B cell (primary cell): ENCODE data around the gene CDX4. TPM values are rescaled to one million over a fixed set of nuclear protein-coding genes. Genes with fewer than 3 reads are reported as not detected.

Experiments
- ATAC-seq: fragments of 200-7000 bp; cut with Tn5 transposase; one replicate; pipeline ENCODE4 v1.10.0; 2021; ENCODE audit warnings: low read depth, mild to moderate bottlenecking, moderate number of reproducible peaks, moderate library complexity
- CTCF ChIA-PET: fragments of 350-600 bp; sonication (Branson Sonifier 250); formaldehyde crosslinking; loops from one replicate; lab custom pipeline; 2021; ENCODE audit warnings: antibody characterized with exemption, inconsistent platforms; lab: Charles Lee
- POLR2A ChIA-PET: fragments of 350-600 bp; sonication (Branson Sonifier 250); formaldehyde crosslinking; loops from one replicate; lab custom pipeline; 2021; ENCODE audit warnings: antibody characterized with exemption; lab: Charles Lee
- DNase-seq: peaks from one replicate; pipeline ENCODE4 v3.0.0; 2013
- H2AFZ ChIP-seq: 2 replicates; pipeline ENCODE4 v1.6.1; 2012; ENCODE audit warnings: mild to moderate bottlenecking, low read depth, low read length; ENCODE audit not compliant: insufficient read depth, poor library complexity, severe bottlenecking
- H3K27ac ChIP-seq, 2 donors: 1 replicate in 1 of 2; 2 replicates in 1 of 2; pipeline ENCODE4 v1.5.1; 2012 to 2013; ENCODE audit warnings: low read length in 2 of 2, mild to moderate bottlenecking in 2 of 2, moderate library complexity in 1 of 2
- H3K27me3 ChIP-seq, 4 experiments: fragments of 200-600 bp in 1 of 4; sonication (generic) in 1 of 4; replicated peaks in 1 of 4; 1 replicate in 2 of 4; 2 replicates in 2 of 4; pipeline versions ENCODE4 v1.6.1 to v1.7.0; 2013 to 2016; ENCODE audit warnings: low read length in 3 of 4, mild to moderate bottlenecking in 2 of 4, mixed read lengths in 1 of 4, moderate library complexity in 1 of 4; ENCODE audit not compliant: insufficient read depth in 4 of 4, control insufficient read depth in 3 of 4; ENCODE audit errors: control extremely low read depth in 1 of 4
- H3K36me3 ChIP-seq, 2 experiments: replicated peaks in 1 of 2; 1 replicate in 1 of 2; 2 replicates in 1 of 2; pipeline versions ENCODE4 v1.6.1 to v1.7.1; 2013; ENCODE audit warnings: low read length in 1 of 2; ENCODE audit not compliant: insufficient read depth in 2 of 2, control insufficient read depth in 1 of 2; ENCODE audit errors: control extremely low read depth in 1 of 2, extremely low read depth in 1 of 2
- H3K4me1 ChIP-seq, 2 donors: fragments of 200-600 bp in 1 of 2; sonication (generic) in 1 of 2; 1 replicate in 1 of 2; 2 replicates in 1 of 2; pipeline versions ENCODE4 v1.5.1 to v1.6.1; 2013 to 2017; ENCODE audit warnings: low read length in 2 of 2; ENCODE audit not compliant: control insufficient read depth in 2 of 2, insufficient read depth in 2 of 2
- H3K4me2 ChIP-seq: replicated peaks from 2 replicates; pipeline ENCODE3; 2012; ENCODE audit warnings: mild to moderate bottlenecking, low read depth, low read length; ENCODE audit not compliant: poor library complexity, severe bottlenecking
- H3K4me3 ChIP-seq, 5 experiments: fragments of 200-600 bp in 1 of 5; sonication (generic) in 1 of 5; 1 replicate in 3 of 5; 2 replicates in 2 of 5; pipeline versions ENCODE4 v1.5.1 to v1.7.0; 2011 to 2016; ENCODE audit warnings: low read length in 4 of 5, mild to moderate bottlenecking in 4 of 5, low read depth in 2 of 5, control low read depth in 1 of 5, moderate library complexity in 1 of 5; ENCODE audit not compliant: insufficient read depth in 1 of 5; ENCODE audit errors: control extremely low read depth in 1 of 5, extremely low read depth in 1 of 5
- H3K79me2 ChIP-seq: fragments of 200-600 bp; sonication (generic); one replicate; pipeline ENCODE4 v1.6.0; 2016; ENCODE audit warnings: low read length; ENCODE audit not compliant: control insufficient read depth, insufficient read depth
- H3K9ac ChIP-seq: fragments of 200-600 bp; sonication (generic); 2 replicates; pipeline ENCODE4 v1.6.1; 2017; ENCODE audit warnings: mild to moderate bottlenecking, low read length, moderate library complexity
- H3K9me3 ChIP-seq, 3 donors: one replicate each; pipeline versions ENCODE4 v1.6.1 to v1.7.1; 2013; ENCODE audit warnings: low read length in 2 of 3; ENCODE audit not compliant: control insufficient read depth in 2 of 3, insufficient read depth in 1 of 3; ENCODE audit errors: control extremely low read depth in 1 of 3
- H4K20me1 ChIP-seq: 2 replicates; pipeline ENCODE4 v1.6.0; 2012; ENCODE audit warnings: mild to moderate bottlenecking, low read length; ENCODE audit not compliant: insufficient read depth, control insufficient read depth, poor library complexity, severe bottlenecking
- H3K27ac Mint-ChIP-seq: one replicate; pipeline ENCODE4 v1.8.0; 2021; ENCODE audit warnings: mixed read lengths
- H3K27me3 Mint-ChIP-seq: one replicate; pipeline ENCODE4 v1.8.0; 2021; ENCODE audit warnings: mixed read lengths
- H3K4me1 Mint-ChIP-seq: one replicate; pipeline ENCODE4 v1.8.0; 2021; ENCODE audit warnings: mixed read lengths
- H3K4me3 Mint-ChIP-seq: one replicate; pipeline ENCODE4 v1.8.0; 2021; ENCODE audit warnings: mixed read lengths
- H3K9me3 Mint-ChIP-seq: one replicate; pipeline ENCODE4 v1.8.0; 2022; ENCODE audit warnings: mixed read lengths; ENCODE audit not compliant: insufficient read depth
- EZH2 ChIP-seq: IDR thresholded peaks from 2 replicates; pipeline ENCODE4 v1.6.1; 2012; ENCODE audit warnings: borderline replicate concordance, low read depth, mild to moderate bottlenecking, moderate library complexity, low read length; ENCODE audit not compliant: insufficient read depth, poor library complexity, severe bottlenecking
- intact Hi-C: fragments of 100-400 bp; cut with micrococcal nuclease; formaldehyde crosslinking; loops from one replicate; pipeline ENCODE4 v1.10.0; 2022
- polyA plus RNA-seq: library from polyadenylated mRNA; depleted of rRNA; stranded (reverse); fragments of >200 nt; gene quantifications from 2 replicates; pipeline ENCODE4 v1.2.3, GENCODE V29; 2012
- total RNA-seq, 2 donors: library from RNA; stranded (reverse); fragments of 120-200 nt in 1 of 2; gene quantifications; 1 replicate in 1 of 2; 2 replicates in 1 of 2; pipeline versions ENCODE4 v1.2.3 to v1.2.4, GENCODE V29; 2013 to 2022
- TF ChIP-seq, protein P1 (sequence below): fragments of 200-600 bp; IDR thresholded peaks from one replicate; pipeline ENCODE4 v1.8.0; 2022; ENCODE audit warnings: antibody characterized with exemption, mild to moderate bottlenecking

Gene CDX4
- total and polyA plus RNA-seq, 2 donors (not counting 1 experiment from before 2014, with no cell fraction given) = not detected

DNA sequence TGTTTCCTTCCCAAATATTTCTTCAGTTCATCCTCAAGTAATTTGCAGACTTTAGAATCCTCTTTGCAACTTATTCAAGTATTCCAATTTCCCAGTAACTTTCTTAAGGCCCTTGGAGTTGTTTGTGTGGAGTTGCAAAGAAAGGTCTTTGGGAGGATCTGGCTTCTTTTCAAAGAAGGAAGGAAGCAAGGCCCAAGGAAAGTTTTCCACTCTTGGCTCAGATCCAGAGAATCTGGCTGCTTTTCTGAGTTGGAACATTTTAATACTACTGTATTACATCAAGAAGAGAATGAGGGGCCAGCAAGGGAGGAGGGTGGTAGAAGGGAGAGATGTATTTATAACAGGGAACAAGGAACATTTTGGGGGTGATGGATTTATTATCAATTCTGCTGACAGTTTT is 10.5 kb downstream of the CDX4 start:
- Histone ChIP-seq H2AFZ (no peak overlapping the region), H3K79me2 (no peaks in the 10 kb centered on the region), H3K4me2 (no peak overlapping the region), H3K4me1 (no peaks in the 10 kb centered on the region), H3K27me3 (no peaks in the 10 kb centered on the region), H3K36me3 (no peaks in the 10 kb centered on the region), H3K27ac (no peak overlapping the region), H3K9ac (no peak overlapping the region), H3K4me3 (no peak overlapping the region), H4K20me1 (no peaks in the 10 kb centered on the region), H3K9me3 (no peaks in the 10 kb centered on the region)
- no peaks in the 10 kb centered on the region for H3K27me3 Mint-ChIP-seq
- H3K4me1 Mint-ChIP-seq = no peaks in the 10 kb centered on the region
- intact Hi-C loops = no loop called here
- H3K9me3 Mint-ChIP-seq = no peaks in the 10 kb centered on the region
- TF ChIP-seq EZH2 = no peak
- TF ChIP-seq, protein P1, sequence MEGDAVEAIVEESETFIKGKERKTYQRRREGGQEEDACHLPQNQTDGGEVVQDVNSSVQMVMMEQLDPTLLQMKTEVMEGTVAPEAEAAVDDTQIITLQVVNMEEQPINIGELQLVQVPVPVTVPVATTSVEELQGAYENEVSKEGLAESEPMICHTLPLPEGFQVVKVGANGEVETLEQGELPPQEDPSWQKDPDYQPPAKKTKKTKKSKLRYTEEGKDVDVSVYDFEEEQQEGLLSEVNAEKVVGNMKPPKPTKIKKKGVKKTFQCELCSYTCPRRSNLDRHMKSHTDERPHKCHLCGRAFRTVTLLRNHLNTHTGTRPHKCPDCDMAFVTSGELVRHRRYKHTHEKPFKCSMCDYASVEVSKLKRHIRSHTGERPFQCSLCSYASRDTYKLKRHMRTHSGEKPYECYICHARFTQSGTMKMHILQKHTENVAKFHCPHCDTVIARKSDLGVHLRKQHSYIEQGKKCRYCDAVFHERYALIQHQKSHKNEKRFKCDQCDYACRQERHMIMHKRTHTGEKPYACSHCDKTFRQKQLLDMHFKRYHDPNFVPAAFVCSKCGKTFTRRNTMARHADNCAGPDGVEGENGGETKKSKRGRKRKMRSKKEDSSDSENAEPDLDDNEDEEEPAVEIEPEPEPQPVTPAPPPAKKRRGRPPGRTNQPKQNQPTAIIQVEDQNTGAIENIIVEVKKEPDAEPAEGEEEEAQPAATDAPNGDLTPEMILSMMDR = no peak
- no peak overlapping the region for H3K4me3 Mint-ChIP-seq
- DNase-seq (no peak), ATAC-seq (no peak)
- CTCF ChIA-PET = no interaction called here
- no peak overlapping the region for H3K27ac Mint-ChIP-seq
- POLR2A ChIA-PET = no interaction called here

DNA sequence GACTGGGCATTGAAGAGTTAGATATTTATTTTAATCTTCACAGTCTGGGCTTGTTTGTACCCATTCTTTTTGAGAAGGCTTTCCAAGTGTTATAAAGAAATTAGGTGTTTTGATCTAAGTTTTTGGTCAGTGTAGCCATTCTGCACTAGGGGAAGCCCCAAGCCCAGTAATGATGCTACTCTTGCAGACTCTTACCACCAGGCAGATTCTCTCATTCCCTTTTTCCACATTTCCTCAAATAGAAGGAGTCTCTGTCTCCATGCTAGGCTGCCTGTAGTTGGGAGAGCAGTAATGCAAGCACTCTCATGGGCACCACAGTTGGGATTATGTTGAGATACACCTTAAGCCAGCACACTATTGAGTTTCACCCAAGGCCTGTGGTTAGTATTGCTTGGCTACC is 21.5 kb downstream of the CDX4 start:
- H3K4me1 Mint-ChIP-seq = no peaks in the 10 kb centered on the region
- Histone ChIP-seq H3K4me3 (no peak overlapping the region), H3K36me3 (no peaks in the 10 kb centered on the region), H3K27me3 (no peaks in the 10 kb centered on the region), H3K9me3 (no peaks in the 10 kb centered on the region), H3K4me2 (no peak overlapping the region), H4K20me1 (no peaks in the 10 kb centered on the region), H3K27ac (no peak overlapping the region), H2AFZ (no peak overlapping the region), H3K4me1 (no peaks in the 10 kb centered on the region), H3K79me2 (no peaks in the 10 kb centered on the region), H3K9ac (no peak overlapping the region)
- DNase-seq (no peak), ATAC-seq (no peak)
- ChIA-PET CTCF (no interaction called here), POLR2A (no interaction called here)
- no peak overlapping the region for H3K27ac Mint-ChIP-seq
- H3K4me3 Mint-ChIP-seq = no peak overlapping the region
- TF ChIP-seq, protein P1 = no peak
- no peak for TF ChIP-seq EZH2
- peaks cover 4% of the 10 kb centered on the region for H3K27me3 Mint-ChIP-seq
- intact Hi-C loops = no loop called here
- no peaks in the 10 kb centered on the region for H3K9me3 Mint-ChIP-seq
